Peyer's patch (tissue), 4 donors: ENCODE data around the gene AXDND1. TPM values are rescaled to one million over a fixed set of nuclear protein-coding genes. Genes with fewer than 3 reads are reported as not detected.

ENCODE experiments used
- DNase-seq, 3 donors: peaks; one replicate each; pipeline ENCODE4 v3.0.0-alpha.2; 2017 to 2019
- H3K27ac ChIP-seq, 4 donors: fragments of 200-600 bp; sonication (generic); one replicate each; pipeline ENCODE4 v1.5.1; 2016 to 2019
- H3K27me3 ChIP-seq, 2 donors: fragments of 200-600 bp; sonication (generic); one replicate each; pipeline ENCODE4 v1.5.1; 2019
- H3K36me3 ChIP-seq, 3 donors: fragments of 200-600 bp; sonication (generic); one replicate each; pipeline ENCODE4 v1.5.1; 2016 to 2019
- H3K4me1 ChIP-seq, 4 donors: fragments of 200-600 bp; sonication (generic); one replicate each; pipeline ENCODE4 v1.5.1; 2016 to 2019
- H3K4me3 ChIP-seq, 4 donors: fragments of 200-600 bp; sonication (generic); 1 replicate in 3 of 4; 2 replicates in 1 of 4; pipeline ENCODE4 v1.5.1; 2016 to 2019; ENCODE audit warnings: mild to moderate bottlenecking in 1 of 4
- H3K9me3 ChIP-seq, 4 donors: fragments of 200-600 bp; sonication (generic); one replicate each; pipeline ENCODE4 v1.5.1; 2016 to 2019; ENCODE audit warnings: mild to moderate bottlenecking in 1 of 4
- POLR2A ChIP-seq, 2 donors: fragments of 450-650 bp; IDR thresholded peaks; one replicate each; pipeline ENCODE4 v1.5.1; 2017; ENCODE audit warnings: antibody characterized with exemption in 2 of 2, mild to moderate bottlenecking in 2 of 2, moderate library complexity in 2 of 2
- total RNA-seq, 4 donors: library from RNA; depleted of rRNA; stranded (reverse); fragments of >200 nt; gene quantifications; one replicate each; pipeline ENCODE4 v1.1.0, GENCODE V29; 2016
- TF ChIP-seq, protein P1 (sequence below), 6 experiments: fragments of 450-650 bp in 4 of 6; fragments of 200-600 bp in 2 of 6; sonication (generic) in 1 of 6; IDR thresholded peaks; one replicate each; pipeline ENCODE4 v1.5.1; 2017 to 2019; ENCODE audit warnings: antibody characterized with exemption in 6 of 6, mild to moderate bottlenecking in 3 of 6, moderate library complexity in 1 of 6

Gene AXDND1
- total RNA-seq, 4 donors from 2014 or later, result 0.35 to 0.94 TPM; not detected in 2

DNA sequence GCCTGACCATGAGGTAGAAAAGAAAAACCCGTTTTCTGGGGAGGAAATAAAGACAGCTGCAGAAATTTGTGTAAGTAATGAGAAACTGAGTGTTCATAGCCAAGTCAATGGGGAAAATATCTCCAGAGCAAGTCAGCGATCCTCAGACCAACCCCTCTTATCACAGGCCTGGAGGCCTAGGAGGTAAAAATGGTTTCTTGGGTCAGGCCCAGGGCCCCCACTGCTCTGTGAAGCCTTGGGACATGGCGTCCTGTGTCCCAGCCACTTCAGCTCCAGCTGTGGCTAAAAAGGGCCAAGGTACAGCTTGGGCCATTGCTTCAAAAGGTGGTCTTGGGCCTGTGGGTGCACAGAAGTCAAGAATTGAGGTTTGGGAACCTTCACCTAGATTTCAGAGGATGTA is 108.9 kb downstream of the AXDND1 start:
- peaks cover 0 to 20% (median 9%) of the 10 kb centered on the region in 4 donors for H3K9me3 ChIP-seq
- H3K36me3 ChIP-seq, result no peaks in the 10 kb centered on the region
- no peak overlapping the region for H3K4me3 ChIP-seq
- H3K27ac ChIP-seq, result no peak overlapping the region
- no peaks in the 10 kb centered on the region for H3K27me3 ChIP-seq
- DNase-seq, result no peak
- H3K4me1 ChIP-seq, result no peaks in the 10 kb centered on the region
- no peak for TF ChIP-seq POLR2A (IDR thresholded peaks at IDR 0.05)
- TF ChIP-seq, protein P1, sequence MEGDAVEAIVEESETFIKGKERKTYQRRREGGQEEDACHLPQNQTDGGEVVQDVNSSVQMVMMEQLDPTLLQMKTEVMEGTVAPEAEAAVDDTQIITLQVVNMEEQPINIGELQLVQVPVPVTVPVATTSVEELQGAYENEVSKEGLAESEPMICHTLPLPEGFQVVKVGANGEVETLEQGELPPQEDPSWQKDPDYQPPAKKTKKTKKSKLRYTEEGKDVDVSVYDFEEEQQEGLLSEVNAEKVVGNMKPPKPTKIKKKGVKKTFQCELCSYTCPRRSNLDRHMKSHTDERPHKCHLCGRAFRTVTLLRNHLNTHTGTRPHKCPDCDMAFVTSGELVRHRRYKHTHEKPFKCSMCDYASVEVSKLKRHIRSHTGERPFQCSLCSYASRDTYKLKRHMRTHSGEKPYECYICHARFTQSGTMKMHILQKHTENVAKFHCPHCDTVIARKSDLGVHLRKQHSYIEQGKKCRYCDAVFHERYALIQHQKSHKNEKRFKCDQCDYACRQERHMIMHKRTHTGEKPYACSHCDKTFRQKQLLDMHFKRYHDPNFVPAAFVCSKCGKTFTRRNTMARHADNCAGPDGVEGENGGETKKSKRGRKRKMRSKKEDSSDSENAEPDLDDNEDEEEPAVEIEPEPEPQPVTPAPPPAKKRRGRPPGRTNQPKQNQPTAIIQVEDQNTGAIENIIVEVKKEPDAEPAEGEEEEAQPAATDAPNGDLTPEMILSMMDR (IDR thresholded peaks at IDR 0.05), result no peak

DNA sequence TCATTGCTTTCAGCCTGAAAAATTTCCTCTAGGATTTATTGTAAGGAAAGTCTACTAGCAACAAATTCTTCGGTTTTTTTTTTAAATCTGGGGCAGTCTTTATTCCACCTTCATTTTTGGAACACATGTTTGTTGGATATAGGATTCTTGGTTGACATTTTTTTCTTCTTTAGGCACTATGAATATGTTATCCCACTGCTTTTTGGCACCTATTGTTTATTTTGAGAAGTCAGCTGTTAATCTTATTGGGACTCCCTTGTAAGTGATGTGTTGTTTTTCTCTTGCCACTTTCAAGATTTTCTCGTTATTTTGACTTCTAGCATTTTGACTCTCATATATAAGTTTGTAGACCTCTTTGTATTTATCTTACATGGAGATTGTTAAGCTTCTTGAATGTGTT is 110.7 kb downstream of the AXDND1 start:
- H3K27me3 ChIP-seq, result no peaks in the 10 kb centered on the region
- no peak for TF ChIP-seq POLR2A (IDR thresholded peaks at IDR 0.05)
- TF ChIP-seq, protein P1 (IDR thresholded peaks at IDR 0.05), result no peak
- no peak overlapping the region for H3K27ac ChIP-seq
- no peaks in the 10 kb centered on the region for H3K4me1 ChIP-seq
- no peaks in the 10 kb centered on the region for H3K36me3 ChIP-seq
- no peak overlapping the region for H3K4me3 ChIP-seq
- no peak for DNase-seq
- H3K9me3 ChIP-seq, result peaks cover 0 to 20% (median 9%) of the 10 kb centered on the region in 4 donors

GRCh38 chr1:179478370-179478769 is 112.6 kb downstream of the AXDND1 start:
- Histone ChIP-seq H3K4me1 (no peaks in the 10 kb centered on the region), H3K36me3 (no peaks in the 10 kb centered on the region), H3K4me3 (no peak overlapping the region), H3K27me3 (no peaks in the 10 kb centered on the region), H3K9me3 (peaks cover 0 to 20% (median 9%) of the 10 kb centered on the region in 4 donors), H3K27ac (no peak overlapping the region)
- TF ChIP-seq, protein P1 (IDR thresholded peaks at IDR 0.05), result no peak
- no peak for TF ChIP-seq POLR2A (IDR thresholded peaks at IDR 0.05)
- DNase-seq, result no peak

DNA sequence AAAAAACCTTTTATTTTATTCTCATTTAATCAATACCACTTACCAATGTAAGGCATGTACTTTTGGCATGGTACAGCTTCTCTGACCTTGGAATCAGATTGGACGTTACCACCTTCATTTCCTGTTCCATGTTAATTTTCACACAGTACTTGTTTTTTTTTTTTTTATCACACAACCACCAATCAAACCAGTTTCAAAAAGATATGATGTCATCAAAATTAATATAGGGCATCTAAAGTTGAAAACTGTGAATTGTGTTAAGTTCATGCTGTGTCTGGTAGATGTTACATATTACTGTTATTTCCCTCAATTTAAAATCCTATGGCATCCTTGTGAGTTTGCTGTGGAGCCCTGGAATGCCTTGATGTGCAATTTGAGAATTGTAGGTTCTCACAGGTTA is 124.8 kb downstream of the AXDND1 start:
- no peak for DNase-seq
- no peak overlapping the region for H3K4me3 ChIP-seq
- TF ChIP-seq POLR2A (IDR thresholded peaks at IDR 0.05), result no peak
- TF ChIP-seq, protein P1 (IDR thresholded peaks at IDR 0.05), result no peak
- H3K27ac ChIP-seq, result no peak overlapping the region
- H3K27me3 ChIP-seq, result no peaks in the 10 kb centered on the region
- H3K4me1 ChIP-seq, result no peaks in the 10 kb centered on the region
- no peaks in the 10 kb centered on the region for H3K9me3 ChIP-seq
- no peaks in the 10 kb centered on the region for H3K36me3 ChIP-seq

GRCh38 chr1:179493323-179493722 is 127.6 kb downstream of the AXDND1 start:
- Histone ChIP-seq H3K9me3 (no peaks in the 10 kb centered on the region), H3K36me3 (no peaks in the 10 kb centered on the region), H3K4me3 (no peak overlapping the region), H3K4me1 (no peaks in the 10 kb centered on the region), H3K27ac (no peak overlapping the region), H3K27me3 (no peaks in the 10 kb centered on the region)
- TF ChIP-seq, protein P1 (IDR thresholded peaks at IDR 0.05), result no peak
- no peak for TF ChIP-seq POLR2A (IDR thresholded peaks at IDR 0.05)
- DNase-seq, result no peak

DNA sequence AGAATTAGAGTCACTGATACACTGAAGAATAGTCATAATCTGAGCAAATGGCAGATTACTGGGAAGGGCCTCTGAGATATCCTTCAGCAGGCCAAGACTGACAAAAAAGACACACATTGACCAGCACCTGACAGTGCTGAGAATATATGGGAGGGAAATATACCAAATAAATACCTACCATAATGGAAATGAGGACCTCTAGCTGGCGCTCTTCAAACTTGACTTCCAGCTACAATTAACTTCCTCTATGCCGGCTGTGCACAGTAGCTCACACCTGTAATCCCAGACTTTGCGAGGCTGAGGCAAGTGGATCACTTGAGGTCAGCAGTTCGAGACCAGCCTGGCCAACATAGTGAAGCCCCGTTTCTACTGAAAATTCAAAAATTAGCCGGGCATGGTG is 140.4 kb downstream of the AXDND1 start:
- H3K9me3 ChIP-seq, result no peaks in the 10 kb centered on the region
- TF ChIP-seq POLR2A (IDR thresholded peaks at IDR 0.05), result no peak
- TF ChIP-seq, protein P1 (IDR thresholded peaks at IDR 0.05), result no peak
- H3K4me1 ChIP-seq, result no peaks in the 10 kb centered on the region
- H3K27me3 ChIP-seq, result no peaks in the 10 kb centered on the region
- H3K36me3 ChIP-seq, result no peaks in the 10 kb centered on the region
- H3K4me3 ChIP-seq, result no peak overlapping the region
- no peak overlapping the region for H3K27ac ChIP-seq
- no peak for DNase-seq
